ENCODE data around the gene RPN2. TPM values are rescaled to one million over a fixed set of nuclear protein-coding genes. Genes with fewer than 3 reads are reported as not detected.

The RPN2 gene
- total RNA-seq, 1 experiment from 2014 or later, result 220 TPM

DNA sequence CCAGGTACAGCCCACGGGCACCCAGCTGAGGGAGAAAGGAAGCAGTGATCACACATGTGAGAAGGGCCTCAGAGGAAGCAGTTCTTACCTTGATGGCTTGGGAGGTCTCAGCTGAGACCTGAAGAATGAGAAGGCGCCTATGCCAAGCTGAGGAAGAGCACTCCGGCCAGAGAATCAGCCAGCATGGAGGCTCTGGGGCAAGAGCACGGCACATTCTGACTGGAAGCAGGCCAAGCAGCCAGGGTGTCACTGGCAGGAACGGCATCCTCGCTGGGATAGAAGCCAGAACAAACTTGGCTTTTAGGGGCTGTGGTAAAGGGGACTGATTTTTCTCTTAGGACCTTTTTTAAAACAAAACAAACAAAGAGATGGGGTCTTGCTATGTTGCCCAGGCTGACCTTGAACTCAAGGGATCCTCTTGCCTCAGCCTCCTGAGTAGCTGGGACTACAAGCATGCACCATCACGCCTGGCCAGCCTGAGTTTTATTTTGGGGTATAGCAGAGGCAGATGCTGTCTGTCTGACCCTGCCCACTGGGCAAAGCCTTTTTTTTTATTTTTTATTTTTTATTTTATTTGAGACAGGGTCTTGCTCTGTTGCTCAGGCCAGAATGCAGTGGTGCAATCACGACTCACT lies 64.9 kb downstream of the RPN2 start (continued):
- TF ChIP-seq, protein P1, sequence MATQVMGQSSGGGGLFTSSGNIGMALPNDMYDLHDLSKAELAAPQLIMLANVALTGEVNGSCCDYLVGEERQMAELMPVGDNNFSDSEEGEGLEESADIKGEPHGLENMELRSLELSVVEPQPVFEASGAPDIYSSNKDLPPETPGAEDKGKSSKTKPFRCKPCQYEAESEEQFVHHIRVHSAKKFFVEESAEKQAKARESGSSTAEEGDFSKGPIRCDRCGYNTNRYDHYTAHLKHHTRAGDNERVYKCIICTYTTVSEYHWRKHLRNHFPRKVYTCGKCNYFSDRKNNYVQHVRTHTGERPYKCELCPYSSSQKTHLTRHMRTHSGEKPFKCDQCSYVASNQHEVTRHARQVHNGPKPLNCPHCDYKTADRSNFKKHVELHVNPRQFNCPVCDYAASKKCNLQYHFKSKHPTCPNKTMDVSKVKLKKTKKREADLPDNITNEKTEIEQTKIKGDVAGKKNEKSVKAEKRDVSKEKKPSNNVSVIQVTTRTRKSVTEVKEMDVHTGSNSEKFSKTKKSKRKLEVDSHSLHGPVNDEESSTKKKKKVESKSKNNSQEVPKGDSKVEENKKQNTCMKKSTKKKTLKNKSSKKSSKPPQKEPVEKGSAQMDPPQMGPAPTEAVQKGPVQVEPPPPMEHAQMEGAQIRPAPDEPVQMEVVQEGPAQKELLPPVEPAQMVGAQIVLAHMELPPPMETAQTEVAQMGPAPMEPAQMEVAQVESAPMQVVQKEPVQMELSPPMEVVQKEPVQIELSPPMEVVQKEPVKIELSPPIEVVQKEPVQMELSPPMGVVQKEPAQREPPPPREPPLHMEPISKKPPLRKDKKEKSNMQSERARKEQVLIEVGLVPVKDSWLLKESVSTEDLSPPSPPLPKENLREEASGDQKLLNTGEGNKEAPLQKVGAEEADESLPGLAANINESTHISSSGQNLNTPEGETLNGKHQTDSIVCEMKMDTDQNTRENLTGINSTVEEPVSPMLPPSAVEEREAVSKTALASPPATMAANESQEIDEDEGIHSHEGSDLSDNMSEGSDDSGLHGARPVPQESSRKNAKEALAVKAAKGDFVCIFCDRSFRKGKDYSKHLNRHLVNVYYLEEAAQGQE (IDR thresholded peaks at IDR 0.05; ENCODE audit: low read depth), result no peak
- no peak for TF ChIP-seq POLR2AphosphoS5 (IDR thresholded peaks at IDR 0.05; ENCODE audit: low read depth, low read length)
- TF ChIP-seq EZH2 (IDR thresholded peaks at IDR 0.05), result no peak
- no peak for TF ChIP-seq CBX3 (IDR thresholded peaks at IDR 0.05; ENCODE audit: low read depth)
- TF ChIP-seq, protein P2, sequence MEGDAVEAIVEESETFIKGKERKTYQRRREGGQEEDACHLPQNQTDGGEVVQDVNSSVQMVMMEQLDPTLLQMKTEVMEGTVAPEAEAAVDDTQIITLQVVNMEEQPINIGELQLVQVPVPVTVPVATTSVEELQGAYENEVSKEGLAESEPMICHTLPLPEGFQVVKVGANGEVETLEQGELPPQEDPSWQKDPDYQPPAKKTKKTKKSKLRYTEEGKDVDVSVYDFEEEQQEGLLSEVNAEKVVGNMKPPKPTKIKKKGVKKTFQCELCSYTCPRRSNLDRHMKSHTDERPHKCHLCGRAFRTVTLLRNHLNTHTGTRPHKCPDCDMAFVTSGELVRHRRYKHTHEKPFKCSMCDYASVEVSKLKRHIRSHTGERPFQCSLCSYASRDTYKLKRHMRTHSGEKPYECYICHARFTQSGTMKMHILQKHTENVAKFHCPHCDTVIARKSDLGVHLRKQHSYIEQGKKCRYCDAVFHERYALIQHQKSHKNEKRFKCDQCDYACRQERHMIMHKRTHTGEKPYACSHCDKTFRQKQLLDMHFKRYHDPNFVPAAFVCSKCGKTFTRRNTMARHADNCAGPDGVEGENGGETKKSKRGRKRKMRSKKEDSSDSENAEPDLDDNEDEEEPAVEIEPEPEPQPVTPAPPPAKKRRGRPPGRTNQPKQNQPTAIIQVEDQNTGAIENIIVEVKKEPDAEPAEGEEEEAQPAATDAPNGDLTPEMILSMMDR (IDR thresholded peaks at IDR 0.05 in 2 of 3, conservative IDR thresholded peaks at IDR 0.05 in 1 of 3; ENCODE audit: borderline replicate concordance in 1 of 3, insufficient read depth in 1 of 3, low read depth in 2 of 3, low read length in 2 of 3), result no peak
- TF ChIP-seq POLR2A (IDR thresholded peaks at IDR 0.05; ENCODE audit: borderline replicate concordance, extremely low read depth, insufficient read depth, insufficient read length), result no peak

DNA sequence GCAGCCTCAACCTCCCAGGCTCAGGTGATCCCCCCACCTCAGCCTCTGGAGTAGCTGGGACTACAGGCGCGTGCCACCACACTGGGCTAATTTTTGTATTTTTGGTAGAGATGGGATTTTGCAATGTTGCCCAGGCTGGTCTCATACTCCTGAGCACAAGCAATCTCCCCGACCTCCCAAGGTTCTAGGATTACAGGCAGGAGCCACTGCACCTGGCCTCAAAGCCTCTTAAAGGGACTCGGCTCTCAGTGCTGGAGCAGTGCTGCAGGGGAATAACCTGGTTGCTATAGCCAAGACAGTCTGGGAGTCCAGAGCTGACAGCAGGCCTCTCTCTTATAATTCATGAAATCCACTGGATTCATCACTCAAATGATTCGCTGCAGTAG lies 65.4 kb downstream of the RPN2 start:
- H3K4me1 ChIP-seq (ENCODE audit: control insufficient read depth in 1 of 2, insufficient read depth in 2 of 2, low read length in 2 of 2), result no peaks in the 10 kb centered on the region
- intact Hi-C loops (cut with micrococcal nuclease), result no loop called here

More for the DNA sequence above, 65.4 kb downstream of the RPN2 start:
- Histone ChIP-seq H3K36me3 (ENCODE audit: control insufficient read depth in 1 of 2, insufficient read depth in 2 of 2, low read length in 2 of 2) (peaks cover 19 to 26% of the 10 kb centered on the region in 2 experiments; a peak in 3 of 4 replicates), H3K9me2 (ENCODE audit: insufficient read depth) (no peaks in the 10 kb centered on the region), H2AFZ (ENCODE audit: low read depth, low read length, poor library complexity, severe bottlenecking) (no peak overlapping the region), H3K27me3 (ENCODE audit: insufficient read depth, low read length) (no peaks in the 10 kb centered on the region), H3K27ac (ENCODE audit: low read depth, low read length) (no peak overlapping the region), H3K79me2 (ENCODE audit: insufficient read depth, low read length) (no peaks in the 10 kb centered on the region), H4K20me1 (ENCODE audit: insufficient read depth) (no peaks in the 10 kb centered on the region), H3K9me3 (ENCODE audit: control insufficient read depth in 1 of 2, insufficient read depth in 1 of 2, low read depth in 1 of 2, low read length in 2 of 2) (no peaks in the 10 kb centered on the region), H3K9ac (ENCODE audit: low read length) (no peak overlapping the region), H3K4me3 (replicated peaks in 1 of 2; ENCODE audit: low read depth in 1 of 2, low read length in 2 of 2) (no peak overlapping the region), H3K4me2 (ENCODE audit: low read length) (no peak overlapping the region)
- CTCF ChIA-PET, result no interaction called here
- no TSS peak for BruUV-seq (replicated peaks)
- DNase-seq (ENCODE audit: low read depth, low spot score) (no peak), ATAC-seq (no peak)
- no peak for TF ChIP-seq CBX3 (IDR thresholded peaks at IDR 0.05; ENCODE audit: low read depth)
- RAD21 ChIA-PET (ENCODE audit: low non-redundant PET in 1 of 2, low total read pairs in 2 of 2, uncharacterized antibody in 2 of 2, unreplicated experiment in 2 of 2), result no interaction called here
- POLR2A ChIA-PET, result no interaction called here

Measured in HCT116 (cell line).